ENCODE measurements around the gene VWA1.
"Not testable (repeated sequence)": the region's sequence is repeated elsewhere in the genome, so short reads cannot be mapped to it uniquely, and the experiment has no call there.

The VWA1 gene

DNA sequence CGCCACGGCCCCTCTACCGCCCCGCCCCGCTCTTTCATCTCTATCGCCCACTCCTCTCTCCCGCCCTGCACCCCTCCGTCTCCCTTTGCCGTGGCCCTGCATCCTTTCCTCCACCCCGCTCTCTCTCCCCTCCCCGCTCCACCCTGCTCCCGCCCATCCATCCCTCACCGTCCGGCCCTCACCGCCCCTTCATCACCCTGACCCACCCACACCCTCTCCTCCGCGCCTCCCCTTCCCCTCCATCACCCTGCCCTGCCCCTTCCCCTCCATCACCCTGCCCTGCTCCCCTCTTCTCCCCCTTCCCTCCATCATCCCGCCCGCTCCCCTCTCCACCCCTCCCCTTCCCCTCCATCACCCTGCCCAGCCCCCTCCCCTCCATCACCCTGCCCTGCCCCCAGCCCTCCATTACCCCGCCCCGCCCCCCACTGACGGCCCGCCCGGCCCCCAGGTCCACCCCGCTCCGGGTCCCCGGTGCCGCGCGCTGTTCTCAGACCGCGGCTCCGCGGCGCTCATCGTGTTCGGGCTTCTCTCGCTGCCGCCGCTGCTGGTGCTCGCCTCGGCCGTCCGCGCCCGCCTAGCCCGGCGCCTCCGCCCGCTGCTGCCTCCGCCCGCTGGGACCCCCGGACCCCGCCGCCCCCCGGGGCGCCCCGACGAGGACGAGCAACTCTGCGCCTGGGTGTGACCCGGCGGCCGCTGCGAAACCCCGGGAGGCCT lies 8.2 kb upstream of the VWA1 start:
- Histone ChIP-seq H3K9me3 (ENCODE audit: control insufficient read depth, insufficient read depth, low read length) (no peaks in the 10 kb centered on the region), H3K36me3 (ENCODE audit: control insufficient read depth, insufficient read depth, low read length) (no peaks in the 10 kb centered on the region), H3K9ac (ENCODE audit: low read depth, low read length) (no peak overlapping the region), H3K27me3 (ENCODE audit: control insufficient read depth, insufficient read depth, low read length) (no peaks in the 10 kb centered on the region), H3K4me1 (ENCODE audit: control insufficient read depth, insufficient read depth, low read length) (no peaks in the 10 kb centered on the region), H3K4me3 (ENCODE audit: low read depth, low read length) (no peak overlapping the region)

DNA sequence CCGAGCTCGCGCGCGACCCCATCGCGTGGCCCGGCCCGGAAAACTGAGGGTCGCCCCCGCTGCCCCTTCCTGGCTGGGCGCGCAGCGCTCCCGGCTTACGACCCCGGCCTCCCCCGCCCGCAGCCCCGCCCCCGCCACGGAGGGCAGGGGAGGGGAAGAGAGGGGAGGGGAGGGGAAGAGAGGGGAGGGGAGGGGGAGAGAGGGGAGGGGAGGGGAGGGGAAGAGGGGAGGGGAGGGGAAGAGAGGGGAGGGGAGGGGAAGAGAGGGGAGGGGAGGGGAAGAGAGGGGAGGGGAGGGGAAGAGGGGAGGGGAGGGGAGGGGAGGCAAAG lies 7.7 kb upstream of the VWA1 start:
- H3K4me3 ChIP-seq (ENCODE audit: low read depth, low read length), result no peak overlapping the region
- no peak overlapping the region for H3K9ac ChIP-seq (ENCODE audit: low read depth, low read length)
- no peaks in the 10 kb centered on the region for H3K36me3 ChIP-seq (ENCODE audit: control insufficient read depth, insufficient read depth, low read length)
- no peaks in the 10 kb centered on the region for H3K27me3 ChIP-seq (ENCODE audit: control insufficient read depth, insufficient read depth, low read length)
- H3K9me3 ChIP-seq (ENCODE audit: control insufficient read depth, insufficient read depth, low read length), result no peaks in the 10 kb centered on the region
- H3K4me1 ChIP-seq (ENCODE audit: control insufficient read depth, insufficient read depth, low read length), result no peaks in the 10 kb centered on the region

DNA sequence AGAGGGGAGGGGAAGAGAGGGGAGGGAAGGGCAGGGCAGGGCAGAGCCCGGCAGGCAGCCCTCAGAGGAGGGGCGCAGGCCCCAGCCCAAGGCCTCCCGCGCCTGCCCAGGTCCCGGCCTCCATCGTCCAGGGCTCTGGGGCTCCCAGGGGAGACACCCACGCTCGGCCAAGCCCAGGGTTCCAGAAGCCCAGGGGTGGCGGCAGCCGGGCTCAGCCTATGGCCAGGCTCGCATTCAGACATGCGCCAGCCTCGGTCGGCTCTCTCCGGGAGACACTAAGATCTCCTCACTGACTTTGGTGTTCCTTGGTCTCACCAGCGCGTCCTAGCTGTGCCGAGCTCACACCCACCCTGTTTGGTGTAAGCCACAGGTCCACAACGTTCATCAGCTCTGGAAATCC lies 7.3 kb upstream of the VWA1 start:
- Histone ChIP-seq H3K36me3 (ENCODE audit: control insufficient read depth, insufficient read depth, low read length) (no peaks in the 10 kb centered on the region), H3K4me1 (ENCODE audit: control insufficient read depth, insufficient read depth, low read length) (no peaks in the 10 kb centered on the region), H3K27me3 (ENCODE audit: control insufficient read depth, insufficient read depth, low read length) (no peaks in the 10 kb centered on the region), H3K9me3 (ENCODE audit: control insufficient read depth, insufficient read depth, low read length) (no peaks in the 10 kb centered on the region), H3K4me3 (ENCODE audit: low read depth, low read length) (no peak overlapping the region), H3K9ac (ENCODE audit: low read depth, low read length) (no peak overlapping the region)

DNA sequence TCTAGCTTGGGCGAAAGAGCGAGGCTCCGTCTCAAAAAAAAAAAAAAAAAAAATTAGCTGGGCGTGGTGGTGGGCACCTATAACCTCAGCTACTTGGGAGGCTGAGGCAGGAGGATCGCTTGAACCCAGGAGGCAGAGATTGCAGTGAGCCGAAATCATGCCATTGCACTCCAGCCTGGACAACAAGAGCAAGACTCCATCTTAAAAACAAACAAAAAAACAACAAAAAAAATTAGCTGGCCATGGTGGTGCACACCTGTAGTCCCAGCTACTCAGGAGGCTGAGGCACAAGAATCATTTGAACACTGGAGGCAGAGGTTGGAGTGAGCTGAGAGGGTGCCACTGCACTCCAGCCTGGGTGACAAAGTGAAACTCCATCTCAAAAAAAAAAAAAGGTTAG lies 6.5 kb upstream of the VWA1 start:
- not testable (repeated sequence) for H3K9ac ChIP-seq (ENCODE audit: low read depth, low read length); H3K27me3 ChIP-seq (ENCODE audit: control insufficient read depth, insufficient read depth, low read length); H3K9me3 ChIP-seq (ENCODE audit: control insufficient read depth, insufficient read depth, low read length); H3K4me3 ChIP-seq (ENCODE audit: low read depth, low read length); H3K4me1 ChIP-seq (ENCODE audit: control insufficient read depth, insufficient read depth, low read length); H3K36me3 ChIP-seq (ENCODE audit: control insufficient read depth, insufficient read depth, low read length)

DNA sequence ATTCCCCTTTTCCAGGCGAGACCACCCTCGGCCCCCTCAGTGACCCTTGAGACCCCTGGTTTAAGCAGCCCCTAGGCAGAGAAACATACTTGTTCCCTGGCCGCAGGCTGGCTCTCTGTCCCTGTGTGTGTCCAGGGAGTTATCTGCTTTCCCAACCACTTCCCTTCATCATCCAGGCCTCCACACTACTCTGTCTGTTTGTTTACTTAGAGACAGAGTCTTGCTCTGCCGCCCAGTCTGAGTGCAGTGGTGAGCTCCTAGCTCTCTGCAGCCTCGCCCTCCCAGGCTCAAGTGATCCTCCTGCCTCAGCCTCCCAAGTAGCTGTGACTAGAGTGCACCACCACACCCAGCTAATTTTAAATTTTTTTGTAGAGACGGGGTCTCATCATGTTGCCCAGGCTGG lies 5.8 kb upstream of the VWA1 start:
- no peaks in the 10 kb centered on the region for H3K27me3 ChIP-seq (ENCODE audit: control insufficient read depth, insufficient read depth, low read length)
- no peak overlapping the region for H3K9ac ChIP-seq (ENCODE audit: low read depth, low read length)
- no peak overlapping the region for H3K4me3 ChIP-seq (ENCODE audit: low read depth, low read length)
- no peaks in the 10 kb centered on the region for H3K36me3 ChIP-seq (ENCODE audit: control insufficient read depth, insufficient read depth, low read length)
- H3K9me3 ChIP-seq (ENCODE audit: control insufficient read depth, insufficient read depth, low read length), result no peaks in the 10 kb centered on the region
- H3K4me1 ChIP-seq (ENCODE audit: control insufficient read depth, insufficient read depth, low read length), result peaks cover under 1% of the 10 kb centered on the region

DNA sequence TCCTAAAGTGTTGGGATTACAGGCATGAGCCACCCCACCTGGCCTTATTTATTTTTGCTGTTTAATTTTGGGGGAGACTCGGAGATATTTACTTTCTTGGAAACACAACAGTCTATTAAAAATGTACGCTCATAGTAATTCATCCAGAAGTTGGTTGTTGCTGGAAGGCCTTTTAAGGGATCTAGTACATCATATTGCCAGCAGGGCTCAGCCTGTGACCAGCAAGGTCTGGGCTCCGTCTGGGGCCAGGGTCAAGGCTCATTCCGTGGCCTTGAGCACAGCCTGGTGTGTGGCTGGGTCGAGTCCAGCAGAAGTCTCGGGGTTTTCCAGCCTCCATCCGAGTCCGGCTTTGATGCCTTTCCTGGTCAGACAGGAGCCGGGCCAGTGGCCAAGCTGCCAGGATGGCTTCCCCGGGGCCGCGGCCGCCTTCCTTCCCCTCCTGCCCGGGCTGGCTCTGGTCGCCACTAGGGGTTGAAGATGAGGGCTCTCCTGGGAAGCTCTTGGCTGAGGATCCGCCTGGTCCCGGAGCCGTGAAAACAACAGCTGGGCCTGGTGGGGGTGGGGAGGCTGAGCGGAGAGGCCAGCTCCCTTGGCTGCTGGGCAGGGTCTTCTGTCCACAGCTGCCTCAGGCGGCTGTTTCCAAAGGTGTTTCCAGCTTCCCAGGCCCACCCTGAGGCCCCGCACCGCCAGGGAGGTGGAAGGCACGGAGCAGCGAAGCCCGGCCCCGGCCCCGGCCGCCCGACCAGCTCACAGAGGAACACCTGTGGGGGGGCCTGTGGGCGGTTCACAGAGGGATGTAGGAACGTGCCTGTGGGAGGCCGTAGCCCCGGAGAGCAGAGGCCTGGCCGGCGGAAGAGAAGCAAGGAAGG lies 5.1 kb upstream of the VWA1 start:
- no peak overlapping the region for H3K4me3 ChIP-seq (ENCODE audit: low read depth, low read length)
- H3K9ac ChIP-seq (ENCODE audit: low read depth, low read length), result peak overlapping the region; percentile 54
- H3K9me3 ChIP-seq (ENCODE audit: control insufficient read depth, insufficient read depth, low read length), result no peaks in the 10 kb centered on the region
- peaks cover 4% of the 10 kb centered on the region for H3K4me1 ChIP-seq (ENCODE audit: control insufficient read depth, insufficient read depth, low read length)
- no peaks in the 10 kb centered on the region for H3K27me3 ChIP-seq (ENCODE audit: control insufficient read depth, insufficient read depth, low read length)
- no peaks in the 10 kb centered on the region for H3K36me3 ChIP-seq (ENCODE audit: control insufficient read depth, insufficient read depth, low read length)

DNA sequence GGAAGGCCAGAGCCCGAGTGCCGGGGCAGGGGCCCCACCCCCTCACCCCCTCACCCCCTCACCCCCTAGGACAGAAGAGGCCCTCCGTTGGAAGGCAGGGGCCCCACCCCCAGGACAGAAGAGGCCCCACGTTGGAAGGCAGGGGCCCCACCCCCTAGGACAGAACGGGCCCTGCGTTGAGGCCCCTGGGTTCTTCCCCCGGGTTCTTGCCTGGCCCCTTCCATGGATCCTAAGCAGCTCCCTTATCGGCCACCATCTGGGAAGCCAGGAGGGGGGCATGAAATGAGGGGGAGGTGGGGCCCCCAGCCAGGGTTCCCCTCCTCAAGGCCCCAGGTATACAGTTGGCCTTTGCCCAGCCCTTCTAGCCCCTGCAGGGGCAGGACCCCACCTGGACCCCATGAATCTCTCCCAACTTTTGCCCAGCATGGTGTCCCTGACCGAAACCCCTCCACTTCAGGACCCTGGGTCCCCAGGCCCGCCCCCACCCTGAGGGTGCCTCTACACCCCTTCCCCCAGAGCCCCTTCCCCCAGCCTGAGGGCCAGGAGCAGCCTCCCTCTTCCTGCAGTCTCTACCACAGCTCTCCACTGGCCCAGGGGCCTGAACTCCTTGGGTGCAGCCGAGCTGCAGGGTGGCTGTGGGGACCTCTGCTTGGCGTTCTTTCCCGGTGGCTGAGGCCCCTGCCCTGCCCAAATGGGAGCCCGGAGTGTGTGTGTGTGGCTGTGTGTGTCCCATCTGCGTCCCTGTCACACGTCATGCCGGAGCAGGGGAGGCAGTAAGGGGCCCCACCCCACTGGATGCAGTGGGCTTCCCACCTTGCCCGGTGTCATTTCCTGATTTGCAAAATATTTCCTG lies 4.3 kb upstream of the VWA1 start:
- no peaks in the 10 kb centered on the region for H3K27me3 ChIP-seq (ENCODE audit: control insufficient read depth, insufficient read depth, low read length)
- H3K9ac ChIP-seq (ENCODE audit: low read depth, low read length), result no peak overlapping the region
- peaks cover 4% of the 10 kb centered on the region for H3K4me1 ChIP-seq (ENCODE audit: control insufficient read depth, insufficient read depth, low read length)
- no peaks in the 10 kb centered on the region for H3K9me3 ChIP-seq (ENCODE audit: control insufficient read depth, insufficient read depth, low read length)
- H3K36me3 ChIP-seq (ENCODE audit: control insufficient read depth, insufficient read depth, low read length), result no peaks in the 10 kb centered on the region
- H3K4me3 ChIP-seq (ENCODE audit: low read depth, low read length), result no peak overlapping the region

DNA sequence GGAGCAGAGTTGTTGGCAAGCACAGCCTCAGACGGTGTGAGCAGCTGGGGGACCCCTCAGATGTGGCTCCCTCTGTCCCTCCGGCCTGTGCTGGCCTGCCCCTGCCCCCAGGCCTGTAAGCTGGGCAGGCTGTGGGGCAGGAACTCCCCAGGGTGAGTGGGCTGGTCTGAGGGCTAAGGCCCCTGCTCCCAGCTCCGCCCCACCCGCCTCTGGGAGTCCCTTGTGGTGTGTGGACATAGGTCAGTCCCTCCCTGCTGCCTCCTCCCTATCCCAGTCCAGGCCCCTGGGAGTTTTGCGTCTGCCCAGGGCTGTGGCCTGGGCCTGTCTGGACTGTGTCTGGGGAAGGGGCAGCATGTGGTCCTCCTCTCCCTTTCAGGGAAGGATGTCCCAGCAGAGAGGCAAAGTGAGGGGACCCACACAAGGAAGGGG lies 3.6 kb upstream of the VWA1 start:
- peaks cover 7% of the 10 kb centered on the region for H3K4me1 ChIP-seq (ENCODE audit: control insufficient read depth, insufficient read depth, low read length)
- H3K9me3 ChIP-seq (ENCODE audit: control insufficient read depth, insufficient read depth, low read length), result no peaks in the 10 kb centered on the region
- no peak overlapping the region for H3K4me3 ChIP-seq (ENCODE audit: low read depth, low read length)
- H3K36me3 ChIP-seq (ENCODE audit: control insufficient read depth, insufficient read depth, low read length), result no peaks in the 10 kb centered on the region
- peaks cover 3% of the 10 kb centered on the region for H3K27me3 ChIP-seq (ENCODE audit: control insufficient read depth, insufficient read depth, low read length)
- H3K9ac ChIP-seq (ENCODE audit: low read depth, low read length), result no peak overlapping the region

DNA sequence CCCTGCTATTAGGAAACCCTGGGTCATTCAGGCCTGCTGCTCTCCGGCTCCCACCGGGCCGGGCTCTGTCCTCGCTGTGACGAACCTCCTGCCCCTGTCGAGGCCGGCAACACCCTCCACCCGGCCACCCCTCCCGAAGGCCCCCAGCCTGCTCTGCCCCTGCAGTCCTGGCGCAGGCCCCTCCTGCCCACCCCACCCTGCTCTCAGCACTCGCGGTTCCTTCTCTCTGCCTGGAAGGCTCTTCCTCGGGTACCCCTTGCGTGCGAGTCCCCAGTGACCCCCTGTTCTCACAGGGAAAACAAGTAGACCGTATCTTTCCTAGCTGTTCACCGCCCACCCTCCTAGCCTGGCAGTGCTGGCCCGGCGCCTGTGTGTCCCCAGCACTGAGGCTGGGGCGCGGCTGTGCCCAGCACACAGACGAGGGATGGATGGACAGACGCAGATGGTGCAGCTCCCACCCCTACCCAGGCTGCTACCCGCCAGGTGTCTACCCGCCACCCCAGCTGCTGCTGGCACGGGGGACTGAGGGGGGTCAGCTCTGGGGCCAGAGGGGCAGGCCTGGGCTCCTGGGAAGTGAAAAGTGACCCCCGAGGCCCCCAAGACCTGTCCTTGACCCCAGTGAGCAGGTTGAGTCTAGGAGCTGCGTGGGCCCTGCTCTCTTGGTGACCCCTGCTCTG lies 3.1 kb upstream of the VWA1 start:
- no peak overlapping the region for H3K9ac ChIP-seq (ENCODE audit: low read depth, low read length)
- no peak overlapping the region for H3K4me3 ChIP-seq (ENCODE audit: low read depth, low read length)
- H3K27me3 ChIP-seq (ENCODE audit: control insufficient read depth, insufficient read depth, low read length), result peaks cover 3% of the 10 kb centered on the region
- peaks cover 7% of the 10 kb centered on the region for H3K4me1 ChIP-seq (ENCODE audit: control insufficient read depth, insufficient read depth, low read length)
- no peaks in the 10 kb centered on the region for H3K9me3 ChIP-seq (ENCODE audit: control insufficient read depth, insufficient read depth, low read length)
- H3K36me3 ChIP-seq (ENCODE audit: control insufficient read depth, insufficient read depth, low read length), result no peaks in the 10 kb centered on the region

DNA sequence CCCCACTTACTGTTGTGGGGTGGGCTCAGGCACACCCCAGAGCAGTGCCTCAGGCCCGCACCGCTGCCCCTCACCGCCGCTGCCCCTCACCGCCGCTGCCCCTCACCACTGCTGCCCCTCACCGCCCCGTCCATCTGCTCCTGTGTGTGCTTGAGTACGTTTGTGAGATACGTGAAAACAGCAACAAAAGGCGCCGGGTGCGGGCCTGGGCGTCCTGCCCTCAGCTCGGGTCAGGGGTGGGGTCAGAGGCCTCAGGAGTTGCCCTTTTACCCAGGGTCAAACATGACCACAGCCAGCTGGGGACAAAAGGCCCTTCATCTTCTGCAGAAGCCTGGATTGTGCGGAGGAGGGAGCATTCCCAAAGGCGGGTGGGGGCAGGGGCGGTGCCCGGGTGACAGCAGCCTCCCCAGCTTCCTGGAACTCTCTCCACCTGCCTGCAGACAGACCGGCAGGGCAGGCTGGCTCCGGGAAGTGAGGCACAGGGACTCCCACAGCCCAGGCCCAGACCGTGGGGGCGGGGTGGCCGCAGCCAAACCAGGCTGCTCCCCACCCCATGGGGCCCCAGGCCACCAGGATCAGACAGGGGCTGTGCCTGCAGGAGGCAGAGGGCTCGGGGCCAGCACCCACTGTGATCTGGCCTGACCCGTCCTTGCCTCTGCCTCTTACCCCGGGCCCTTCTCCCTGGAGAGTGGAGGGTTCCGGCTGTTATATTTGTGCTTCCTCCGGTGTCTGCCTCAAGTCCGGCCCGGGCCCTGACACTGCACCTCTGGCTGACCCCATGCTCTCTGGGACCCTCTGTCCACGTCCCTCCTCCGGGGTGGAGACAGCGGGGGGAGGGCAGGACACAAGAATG lies 2.3 kb upstream of the VWA1 start:
- peaks cover 3% of the 10 kb centered on the region for H3K27me3 ChIP-seq (ENCODE audit: control insufficient read depth, insufficient read depth, low read length)

DNA sequence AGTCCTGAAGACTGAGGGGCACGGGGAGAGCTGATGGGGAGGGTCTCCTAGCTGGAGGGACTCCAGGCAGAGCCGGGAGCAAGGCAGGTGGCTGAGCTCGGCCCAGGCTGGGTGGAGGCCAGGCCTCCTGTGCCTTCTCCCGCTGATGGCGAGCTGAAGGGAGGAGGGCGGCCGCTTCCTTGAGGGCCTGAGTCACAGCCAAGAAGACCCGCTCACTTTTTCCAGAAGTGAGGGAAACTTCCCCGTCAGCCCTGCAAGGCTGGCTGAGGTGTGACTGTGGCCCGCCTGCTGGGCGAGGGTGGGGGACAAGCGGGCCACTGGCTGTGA lies 1.7 kb upstream of the VWA1 start:
- peak overlapping the region; percentile 13 for H3K4me3 ChIP-seq (ENCODE audit: low read depth, low read length)

More for the DNA sequence above, 2.3 kb upstream of the VWA1 start:
- H3K4me3 ChIP-seq (ENCODE audit: low read depth, low read length), result peak overlapping the region; percentile 13
- H3K9me3 ChIP-seq (ENCODE audit: control insufficient read depth, insufficient read depth, low read length), result no peaks in the 10 kb centered on the region
- no peaks in the 10 kb centered on the region for H3K36me3 ChIP-seq (ENCODE audit: control insufficient read depth, insufficient read depth, low read length)
- peaks cover 7% of the 10 kb centered on the region for H3K4me1 ChIP-seq (ENCODE audit: control insufficient read depth, insufficient read depth, low read length)
- H3K9ac ChIP-seq (ENCODE audit: low read depth, low read length), result peak overlapping the region; percentile 70

More for the DNA sequence above, 1.7 kb upstream of the VWA1 start:
- peaks cover 7% of the 10 kb centered on the region for H3K4me1 ChIP-seq (ENCODE audit: control insufficient read depth, insufficient read depth, low read length)
- no peaks in the 10 kb centered on the region for H3K36me3 ChIP-seq (ENCODE audit: control insufficient read depth, insufficient read depth, low read length)
- H3K9me3 ChIP-seq (ENCODE audit: control insufficient read depth, insufficient read depth, low read length), result no peaks in the 10 kb centered on the region
- H3K9ac ChIP-seq (ENCODE audit: low read depth, low read length), result peak overlapping the region; percentile 70
- peaks cover 3% of the 10 kb centered on the region for H3K27me3 ChIP-seq (ENCODE audit: control insufficient read depth, insufficient read depth, low read length)

Measured in iPS-15b (cell line).